PC-3 (cell line): ENCODE results near the gene MATCAP1. TPM values are rescaled to one million over a fixed set of nuclear protein-coding genes. Genes with fewer than 3 reads are reported as not detected.

Experiments
- ATAC-seq: fragments of 200-7000 bp; cut with Tn5 transposase; 2 replicates; pipeline ENCODE4 v1.9.1; 2020; ENCODE audit warnings: mild to moderate bottlenecking, moderate library complexity
- BruUV-seq: library from RNA; stranded (reverse); fragments of 400-500 nt; replicated peaks from 2 replicates; lab custom pipeline; 2021; lab: Mats Ljungman, UMichigan
- CTCF ChIA-PET: fragments of 300-600 bp; sonication (Branson Sonifier 250); formaldehyde crosslinking; loops from one replicate; lab custom pipeline; 2022; ENCODE audit warnings: antibody characterized with exemption; lab: Charles Lee
- POLR2A ChIA-PET: fragments of 300-600 bp; sonication (Branson Sonifier 250); formaldehyde crosslinking; loops from one replicate; lab custom pipeline; 2022; ENCODE audit warnings: antibody characterized with exemption; ENCODE audit not compliant: unreplicated experiment; lab: Charles Lee
- DNase-seq: peaks from one replicate; pipeline ENCODE4 v3.0.0-alpha.2; 2015
- H2AFZ ChIP-seq: fragments of 300-600 bp; sonication (generic); 2 replicates; pipeline ENCODE4 v1.6.0; 2016; ENCODE audit warnings: antibody characterized with exemption, low read length
- H3F3A ChIP-seq: fragments of 300-600 bp; sonication (generic); one replicate; pipeline ENCODE4 v1.6.0; 2017; ENCODE audit warnings: antibody characterized with exemption, low read length, control low read depth, mild to moderate bottlenecking; ENCODE audit not compliant: unreplicated experiment
- H3K27ac ChIP-seq: fragments of 300-600 bp; sonication (generic); 2 replicates; pipeline ENCODE4 v1.5.1; 2016; ENCODE audit warnings: mild to moderate bottlenecking, low read length
- H3K27me3 ChIP-seq: fragments of 300-600 bp; sonication (generic); 2 replicates; pipeline ENCODE4 v1.6.1; 2016; ENCODE audit warnings: low read length, mixed read lengths
- H3K36me3 ChIP-seq: fragments of 300-600 bp; sonication (generic); 2 replicates; pipeline ENCODE4 v1.6.1; 2016; ENCODE audit warnings: low read depth, mixed run types, low read length, mixed read lengths
- H3K4me1 ChIP-seq: fragments of 300-600 bp; sonication (generic); 2 replicates; pipeline ENCODE4 v1.5.1; 2016; ENCODE audit warnings: low read length; ENCODE audit not compliant: insufficient read depth
- H3K4me2 ChIP-seq: fragments of 300-600 bp; sonication (generic); 2 replicates; pipeline ENCODE4 v1.6.0; 2016; ENCODE audit warnings: low read length
- H3K4me3 ChIP-seq: fragments of 300-600 bp; sonication (generic); 2 replicates; pipeline ENCODE4 v1.5.1; 2016; ENCODE audit warnings: mild to moderate bottlenecking, low read length, mixed read lengths
- H3K79me2 ChIP-seq: fragments of 300-600 bp; sonication (generic); 2 replicates; pipeline ENCODE4 v1.6.1; 2017; ENCODE audit warnings: low read length, mixed read lengths
- H3K9ac ChIP-seq: fragments of 300-600 bp; sonication (generic); 2 replicates; pipeline ENCODE4 v1.6.0; 2016; ENCODE audit warnings: mild to moderate bottlenecking, low read length
- H3K9me2 ChIP-seq: fragments of 300-600 bp; sonication (generic); replicated peaks from 2 replicates; pipeline ENCODE4 v1.6.1; 2016; ENCODE audit warnings: mixed run types, low read length, mixed read lengths
- H3K9me3 ChIP-seq: fragments of 300-600 bp; sonication (generic); 2 replicates; pipeline ENCODE4 v1.6.1; 2016; ENCODE audit warnings: low read length, mixed read lengths
- H4K20me1 ChIP-seq: fragments of 300-600 bp; sonication (generic); 2 replicates; pipeline ENCODE4 v1.6.1; 2016; ENCODE audit warnings: low read length, mixed read lengths
- EZH2 ChIP-seq: fragments of 300-600 bp; sonication (generic); IDR thresholded peaks from one replicate; pipeline ENCODE4 v1.6.1; 2017; ENCODE audit warnings: antibody characterized with exemption, mild to moderate bottlenecking, low read length; ENCODE audit not compliant: unreplicated experiment
- EZH2phosphoT487 ChIP-seq: fragments of 300-600 bp; sonication (generic); IDR thresholded peaks from 2 replicates; pipeline ENCODE4 v1.6.1; 2018; ENCODE audit warnings: mild to moderate bottlenecking, antibody characterized with exemption, low read length, borderline replicate concordance
- intact Hi-C: fragments of 100-400 bp; cut with micrococcal nuclease; formaldehyde crosslinking; loops from 2 replicates; pipeline ENCODE4 v1.9.0; 2023
- total RNA-seq: library from RNA; depleted of rRNA; stranded (reverse); fragments of >200 nt; gene quantifications from 2 replicates; pipeline ENCODE4 v1.2.3, GENCODE V29; 2014
- TF ChIP-seq, protein P1 (sequence below): fragments of 300-600 bp; sonication (generic); conservative IDR thresholded peaks from 2 replicates; pipeline ENCODE4 v1.5.1; 2017; ENCODE audit warnings: antibody characterized with exemption, low read depth, mild to moderate bottlenecking, low read length

The MATCAP1 gene
- total RNA-seq, 1 experiment from 2014 or later = 29.6 TPM

GRCh38 chr16:67155295-67156142 lies 28.2 kb downstream of the MATCAP1 start:
- ChIA-PET CTCF (interaction anchor here (0.6 to 1.1 kb wide), 5 partner anchors 15 to 197 kb away, joined by 3 to 10 read pairs (median 4); partner anchors contain the start of gene NOL3), POLR2A (no interaction called here)
- Histone ChIP-seq H3K27me3 (no peaks in the 10 kb centered on the region), H3K9ac (no peak overlapping the region), H3F3A (no peaks in the 10 kb centered on the region), H3K27ac (no peak overlapping the region), H3K4me3 (peak overlapping the region; percentile 43; the same call in 1 of the 2 replicates), H3K4me2 (peak overlapping the region; percentile 70), H3K4me1 (peaks cover 13% of the 10 kb centered on the region), H3K9me3 (no peaks in the 10 kb centered on the region), H2AFZ (no peak overlapping the region), H4K20me1 (no peaks in the 10 kb centered on the region), H3K79me2 (no peaks in the 10 kb centered on the region), H3K9me2 (no peaks in the 10 kb centered on the region), H3K36me3 (no peaks in the 10 kb centered on the region)
- intact Hi-C loops = loop anchor here (5.0 kb wide), 1 partner anchor 203 kb away; no protein-coding TSS in a partner anchor
- no TSS peak for BruUV-seq
- TF ChIP-seq, protein P1, sequence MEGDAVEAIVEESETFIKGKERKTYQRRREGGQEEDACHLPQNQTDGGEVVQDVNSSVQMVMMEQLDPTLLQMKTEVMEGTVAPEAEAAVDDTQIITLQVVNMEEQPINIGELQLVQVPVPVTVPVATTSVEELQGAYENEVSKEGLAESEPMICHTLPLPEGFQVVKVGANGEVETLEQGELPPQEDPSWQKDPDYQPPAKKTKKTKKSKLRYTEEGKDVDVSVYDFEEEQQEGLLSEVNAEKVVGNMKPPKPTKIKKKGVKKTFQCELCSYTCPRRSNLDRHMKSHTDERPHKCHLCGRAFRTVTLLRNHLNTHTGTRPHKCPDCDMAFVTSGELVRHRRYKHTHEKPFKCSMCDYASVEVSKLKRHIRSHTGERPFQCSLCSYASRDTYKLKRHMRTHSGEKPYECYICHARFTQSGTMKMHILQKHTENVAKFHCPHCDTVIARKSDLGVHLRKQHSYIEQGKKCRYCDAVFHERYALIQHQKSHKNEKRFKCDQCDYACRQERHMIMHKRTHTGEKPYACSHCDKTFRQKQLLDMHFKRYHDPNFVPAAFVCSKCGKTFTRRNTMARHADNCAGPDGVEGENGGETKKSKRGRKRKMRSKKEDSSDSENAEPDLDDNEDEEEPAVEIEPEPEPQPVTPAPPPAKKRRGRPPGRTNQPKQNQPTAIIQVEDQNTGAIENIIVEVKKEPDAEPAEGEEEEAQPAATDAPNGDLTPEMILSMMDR = peak; percentile 81
- TF ChIP-seq EZH2phosphoT487 = no peak
- DNase-seq = peak; percentile 71
- ATAC-seq = peak; percentile 52

GRCh38 chr16:67154578-67155294 lies 29.0 kb downstream of the MATCAP1 start:
- no TSS peak for BruUV-seq
- intact Hi-C loops = loop anchor here (5.0 kb wide), 1 partner anchor 202 kb away; no protein-coding TSS in a partner anchor
- Histone ChIP-seq H3K79me2 (no peaks in the 10 kb centered on the region), H3F3A (no peaks in the 10 kb centered on the region), H3K27me3 (no peaks in the 10 kb centered on the region), H4K20me1 (no peaks in the 10 kb centered on the region), H3K4me3 (peak overlapping the region; percentile 43; the same call in 1 of the 2 replicates), H3K4me1 (peaks cover 13% of the 10 kb centered on the region), H3K9me3 (no peaks in the 10 kb centered on the region), H2AFZ (no peak overlapping the region), H3K4me2 (peak overlapping the region; percentile 70), H3K36me3 (no peaks in the 10 kb centered on the region), H3K9me2 (no peaks in the 10 kb centered on the region), H3K9ac (no peak overlapping the region), H3K27ac (no peak overlapping the region)
- ChIA-PET CTCF (interaction anchor here (0.7 to 1.1 kb wide), 3 partner anchors 16 to 137 kb away, joined by 3 to 10 read pairs (median 10); partner anchors contain the start of gene NOL3), POLR2A (no interaction called here)
- DNase-seq (no peak), ATAC-seq (no peak)
- TF ChIP-seq EZH2phosphoT487 = no peak
- no peak for TF ChIP-seq EZH2
- TF ChIP-seq, protein P1 = no peak
